ENCODE results near the gene DCD. TPM values are rescaled to one million over a fixed set of nuclear protein-coding genes. Genes with fewer than 3 reads are reported as not detected.

DCD gene
- total and polyA plus RNA-seq, 9 of the 15 experiments (the other 6 are each of a cell fraction or from before 2014, with no cell fraction given) = not detected

DNA sequence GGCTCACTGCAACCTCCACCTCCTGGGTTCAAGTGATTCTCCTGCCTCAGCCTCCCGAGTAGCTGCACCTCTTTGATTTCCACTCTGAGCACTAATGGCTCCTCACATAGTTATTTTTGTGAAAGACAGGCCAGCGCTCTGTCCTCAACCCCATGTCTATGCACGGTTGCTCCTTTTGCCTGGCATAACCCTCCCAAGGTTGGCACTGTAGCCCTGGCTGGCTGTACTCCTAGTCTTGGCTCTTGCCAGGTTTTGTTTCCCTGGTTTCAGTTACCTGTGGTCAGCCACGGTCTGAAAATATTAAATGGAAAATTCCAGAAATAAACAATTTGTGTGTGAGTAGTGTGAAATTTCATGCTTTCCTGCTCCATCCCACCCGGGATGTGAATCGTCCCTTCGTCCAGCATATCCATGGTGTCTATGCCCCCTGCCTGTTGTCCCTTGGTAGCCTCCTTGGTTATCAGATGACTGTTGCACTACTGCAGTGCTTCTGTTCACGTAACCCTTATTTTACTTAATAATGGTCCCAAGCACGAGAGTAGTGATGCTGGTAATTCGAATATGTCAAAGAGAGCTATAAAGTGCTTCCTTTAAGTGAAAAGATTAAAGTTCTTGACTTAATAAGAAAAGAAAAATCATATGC, 12.3 kb upstream of the DCD start (continued):
- TF ChIP-seq, protein P1, sequence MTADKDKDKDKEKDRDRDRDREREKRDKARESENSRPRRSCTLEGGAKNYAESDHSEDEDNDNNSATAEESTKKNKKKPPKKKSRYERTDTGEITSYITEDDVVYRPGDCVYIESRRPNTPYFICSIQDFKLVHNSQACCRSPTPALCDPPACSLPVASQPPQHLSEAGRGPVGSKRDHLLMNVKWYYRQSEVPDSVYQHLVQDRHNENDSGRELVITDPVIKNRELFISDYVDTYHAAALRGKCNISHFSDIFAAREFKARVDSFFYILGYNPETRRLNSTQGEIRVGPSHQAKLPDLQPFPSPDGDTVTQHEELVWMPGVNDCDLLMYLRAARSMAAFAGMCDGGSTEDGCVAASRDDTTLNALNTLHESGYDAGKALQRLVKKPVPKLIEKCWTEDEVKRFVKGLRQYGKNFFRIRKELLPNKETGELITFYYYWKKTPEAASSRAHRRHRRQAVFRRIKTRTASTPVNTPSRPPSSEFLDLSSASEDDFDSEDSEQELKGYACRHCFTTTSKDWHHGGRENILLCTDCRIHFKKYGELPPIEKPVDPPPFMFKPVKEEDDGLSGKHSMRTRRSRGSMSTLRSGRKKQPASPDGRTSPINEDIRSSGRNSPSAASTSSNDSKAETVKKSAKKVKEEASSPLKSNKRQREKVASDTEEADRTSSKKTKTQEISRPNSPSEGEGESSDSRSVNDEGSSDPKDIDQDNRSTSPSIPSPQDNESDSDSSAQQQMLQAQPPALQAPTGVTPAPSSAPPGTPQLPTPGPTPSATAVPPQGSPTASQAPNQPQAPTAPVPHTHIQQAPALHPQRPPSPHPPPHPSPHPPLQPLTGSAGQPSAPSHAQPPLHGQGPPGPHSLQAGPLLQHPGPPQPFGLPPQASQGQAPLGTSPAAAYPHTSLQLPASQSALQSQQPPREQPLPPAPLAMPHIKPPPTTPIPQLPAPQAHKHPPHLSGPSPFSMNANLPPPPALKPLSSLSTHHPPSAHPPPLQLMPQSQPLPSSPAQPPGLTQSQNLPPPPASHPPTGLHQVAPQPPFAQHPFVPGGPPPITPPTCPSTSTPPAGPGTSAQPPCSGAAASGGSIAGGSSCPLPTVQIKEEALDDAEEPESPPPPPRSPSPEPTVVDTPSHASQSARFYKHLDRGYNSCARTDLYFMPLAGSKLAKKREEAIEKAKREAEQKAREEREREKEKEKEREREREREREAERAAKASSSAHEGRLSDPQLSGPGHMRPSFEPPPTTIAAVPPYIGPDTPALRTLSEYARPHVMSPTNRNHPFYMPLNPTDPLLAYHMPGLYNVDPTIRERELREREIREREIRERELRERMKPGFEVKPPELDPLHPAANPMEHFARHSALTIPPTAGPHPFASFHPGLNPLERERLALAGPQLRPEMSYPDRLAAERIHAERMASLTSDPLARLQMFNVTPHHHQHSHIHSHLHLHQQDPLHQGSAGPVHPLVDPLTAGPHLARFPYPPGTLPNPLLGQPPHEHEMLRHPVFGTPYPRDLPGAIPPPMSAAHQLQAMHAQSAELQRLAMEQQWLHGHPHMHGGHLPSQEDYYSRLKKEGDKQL (CRISPR knock-in tag; IDR thresholded peaks at IDR 0.05; ENCODE audit: borderline replicate concordance) = no peak
- TF ChIP-seq, protein P2, sequence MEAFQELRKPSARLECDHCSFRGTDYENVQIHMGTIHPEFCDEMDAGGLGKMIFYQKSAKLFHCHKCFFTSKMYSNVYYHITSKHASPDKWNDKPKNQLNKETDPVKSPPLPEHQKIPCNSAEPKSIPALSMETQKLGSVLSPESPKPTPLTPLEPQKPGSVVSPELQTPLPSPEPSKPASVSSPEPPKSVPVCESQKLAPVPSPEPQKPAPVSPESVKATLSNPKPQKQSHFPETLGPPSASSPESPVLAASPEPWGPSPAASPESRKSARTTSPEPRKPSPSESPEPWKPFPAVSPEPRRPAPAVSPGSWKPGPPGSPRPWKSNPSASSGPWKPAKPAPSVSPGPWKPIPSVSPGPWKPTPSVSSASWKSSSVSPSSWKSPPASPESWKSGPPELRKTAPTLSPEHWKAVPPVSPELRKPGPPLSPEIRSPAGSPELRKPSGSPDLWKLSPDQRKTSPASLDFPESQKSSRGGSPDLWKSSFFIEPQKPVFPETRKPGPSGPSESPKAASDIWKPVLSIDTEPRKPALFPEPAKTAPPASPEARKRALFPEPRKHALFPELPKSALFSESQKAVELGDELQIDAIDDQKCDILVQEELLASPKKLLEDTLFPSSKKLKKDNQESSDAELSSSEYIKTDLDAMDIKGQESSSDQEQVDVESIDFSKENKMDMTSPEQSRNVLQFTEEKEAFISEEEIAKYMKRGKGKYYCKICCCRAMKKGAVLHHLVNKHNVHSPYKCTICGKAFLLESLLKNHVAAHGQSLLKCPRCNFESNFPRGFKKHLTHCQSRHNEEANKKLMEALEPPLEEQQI (IDR thresholded peaks at IDR 0.05) = no peak
- TF ChIP-seq KDM1A (IDR thresholded peaks at IDR 0.05) = no peak
